NCI-H187 treated with DMSO at 0.1 percent for 48 hours (cell line): ENCODE data around the gene MDK.

Experiments
- DNase-seq: peaks from one replicate; lab custom pipeline; 2025; lab: John Stamatoyannopoulos, UW

Gene MDK

GRCh38 chr11:46381048-46381818 lies at the start of gene MDK:
Gene MDK, plus strand, starts transcription at chr11:46381669. Its CDS starts 389 bp downstream, at chr11:46382058.
- DNase-seq = no peak

GRCh38 chr11:46332093-46332567 lies 49.3 kb upstream of the MDK start:
- no peak for DNase-seq

GRCh38 chr11:46332568-46333393 lies 48.7 kb upstream of the MDK start:
- no peak for DNase-seq

- no peak for DNase-seq
These were observed 48.0 kb upstream of the MDK start for GRCh38 chr11:46333394-46333947.

GRCh38 chr11:46334211-46334610 lies 47.3 kb upstream of the MDK start:
- no peak for DNase-seq

- no peak for DNase-seq
These were observed 46.2 kb upstream of the MDK start for GRCh38 chr11:46335271-46335670.

- DNase-seq = no peak
These were observed 45.4 kb upstream of the MDK start for GRCh38 chr11:46335890-46336562.

- DNase-seq = no peak
These were observed 44.8 kb upstream of the MDK start for GRCh38 chr11:46336563-46337180.

GRCh38 chr11:46337626-46338345 lies 43.7 kb upstream of the MDK start:
- DNase-seq = no peak

GRCh38 chr11:46338636-46338987 lies 42.9 kb upstream of the MDK start:
- DNase-seq = no peak

- DNase-seq = no peak
These were observed 42.3 kb upstream of the MDK start for GRCh38 chr11:46338988-46339666.

GRCh38 chr11:46339816-46340215 lies 41.7 kb upstream of the MDK start:
- no peak for DNase-seq

- DNase-seq = no peak
These were observed 40.0 kb upstream of the MDK start for GRCh38 chr11:46341454-46341853.

GRCh38 chr11:46342239-46342638 lies 39.2 kb upstream of the MDK start:
- DNase-seq = no peak

- no peak for DNase-seq
These were observed 37.9 kb upstream of the MDK start for GRCh38 chr11:46343520-46343919.

- peak; percentile 33 for DNase-seq
These were observed 36.3 kb upstream of the MDK start for GRCh38 chr11:46345131-46345597.

GRCh38 chr11:46345881-46346484 lies 35.5 kb upstream of the MDK start:
- no peak for DNase-seq

GRCh38 chr11:46346886-46347636 lies 34.4 kb upstream of the MDK start, which contains the start of gene DGKZ:
Gene DGKZ, plus strand, starts transcription at chr11:46347463. Its CDS starts 197 bp downstream, at chr11:46347660.
- DNase-seq = no peak

- DNase-seq = no peak
These were observed 33.7 kb upstream of the MDK start for GRCh38 chr11:46347637-46348311.
